Activated CD8-positive, alpha-beta memory T cell treated with anti-CD3 and anti-CD28 coated beads for 36 hours (primary cell): ENCODE measurements around the gene EXD2. TPM values are rescaled to one million over a fixed set of nuclear protein-coding genes. Genes with fewer than 3 reads are reported as not detected.

Source experiments
- CTCF ChIA-PET: fragments of 350-600 bp; sonication (Branson Sonifier 250); formaldehyde crosslinking; loops from one replicate; lab custom pipeline; 2021; ENCODE audit warnings: antibody characterized with exemption; lab: Charles Lee
- POLR2A ChIA-PET: fragments of 350-600 bp; sonication (Branson Sonifier 250); formaldehyde crosslinking; loops from one replicate; lab custom pipeline; 2021; ENCODE audit warnings: antibody characterized with exemption; lab: Charles Lee
- total RNA-seq, 2 experiments: library from RNA; stranded (reverse); gene quantifications; one replicate each; pipeline ENCODE4 v1.2.3, GENCODE V29; 2021

The EXD2 gene
- total RNA-seq, 2 experiments from 2014 or later, result 10.9 to 12.2 TPM

- ChIA-PET POLR2A (no interaction called here), CTCF (interaction anchor here (0.8 to 1.6 kb wide), 2 partner anchors 111 to 222 kb away, joined by 3 to 8 read pairs; no protein-coding TSS in a partner anchor)
These were observed 49.4 kb downstream of the EXD2 start for GRCh38 chr14:69240527-69241173.

GRCh38 chr14:69241577-69241976 lies 50.3 kb downstream of the EXD2 start:
- POLR2A ChIA-PET, result no interaction called here
- CTCF ChIA-PET, result interaction anchor here (0.9 to 1.6 kb wide), 5 partner anchors 18 to 334 kb away, joined by 3 to 5 read pairs (median 3); partner anchors contain the start of gene GALNT16

- ChIA-PET POLR2A (no interaction called here), CTCF (interaction anchor here (0.6 to 1.6 kb wide), 11 partner anchors 14 to 333 kb away, joined by 3 to 5 read pairs (median 3); partner anchors contain the start of gene GALNT16)
These were observed 51.3 kb downstream of the EXD2 start for GRCh38 chr14:69242311-69243224.

- ChIA-PET POLR2A (no interaction called here), CTCF (no interaction called here)
These were observed 53.6 kb downstream of the EXD2 start for GRCh38 chr14:69244946-69245345.

- POLR2A ChIA-PET, result no interaction called here
- CTCF ChIA-PET, result interaction anchor here (1.3 to 2.2 kb wide), 2 partner anchors 16 to 328 kb away, joined by 3 to 4 read pairs; partner anchors contain the start of gene CCDC177
These were observed 55.0 kb downstream of the EXD2 start for GRCh38 chr14:69246331-69246730.

GRCh38 chr14:69247676-69248440 lies 56.6 kb downstream of the EXD2 start:
- CTCF ChIA-PET, result interaction anchor here (2.2 kb wide), 1 partner anchor 15 kb away, joined by 4 read pairs; no protein-coding TSS in a partner anchor
- POLR2A ChIA-PET, result no interaction called here

- ChIA-PET POLR2A (no interaction called here), CTCF (no interaction called here)
These were observed 58.3 kb downstream of the EXD2 start for GRCh38 chr14:69249603-69250002.

GRCh38 chr14:69252851-69253250 lies 61.6 kb downstream of the EXD2 start:
- ChIA-PET POLR2A (no interaction called here), CTCF (no interaction called here)

GRCh38 chr14:69259168-69259526 lies 67.8 kb downstream of the EXD2 start:
- POLR2A ChIA-PET, result no interaction called here
- CTCF ChIA-PET, result interaction anchor here (1.1 kb wide), 1 partner anchor 17 kb away, joined by 4 read pairs; no protein-coding TSS in a partner anchor

- CTCF ChIA-PET, result interaction anchor here (1.1 kb wide), 1 partner anchor 18 kb away, joined by 4 read pairs; no protein-coding TSS in a partner anchor
- POLR2A ChIA-PET, result no interaction called here
These were observed 68.4 kb downstream of the EXD2 start, which contains the start of gene GALNT16 for GRCh38 chr14:69259527-69260189. Gene GALNT16 (plus strand): TSS chr14:69260158. CDS start chr14:69260291, 133 bp downstream.

- ChIA-PET CTCF (interaction anchor here (1.0 to 1.1 kb wide), 2 partner anchors 19 to 199 kb away, joined by 4 to 6 read pairs; no protein-coding TSS in a partner anchor), POLR2A (no interaction called here)
These were observed 69.0 kb downstream of the EXD2 start for GRCh38 chr14:69260190-69260860.

- CTCF ChIA-PET, result interaction anchor here (0.6 to 1.5 kb wide), 5 partner anchors 23 to 875 kb away, joined by 3 to 6 read pairs (median 3); partner anchors contain the start of gene CCDC177
- POLR2A ChIA-PET, result no interaction called here
These were observed 69.7 kb downstream of the EXD2 start for GRCh38 chr14:69260861-69261564.

GRCh38 chr14:69261761-69262331 lies 70.5 kb downstream of the EXD2 start:
- CTCF ChIA-PET, result interaction anchor here (0.6 to 1.5 kb wide), 5 partner anchors 15 to 313 kb away, joined by 3 to 6 read pairs (median 4); partner anchors contain the start of gene CCDC177
- POLR2A ChIA-PET, result no interaction called here

GRCh38 chr14:69262516-69262915 lies 71.2 kb downstream of the EXD2 start:
- POLR2A ChIA-PET, result no interaction called here
- CTCF ChIA-PET, result interaction anchor here (1.1 to 1.5 kb wide), 2 partner anchors 16 to 312 kb away, joined by 4 read pairs; partner anchors contain the start of gene CCDC177

GRCh38 chr14:69263364-69263763 lies 72.1 kb downstream of the EXD2 start:
- ChIA-PET POLR2A (no interaction called here), CTCF (no interaction called here)

GRCh38 chr14:69263771-69264170 lies 72.5 kb downstream of the EXD2 start:
- ChIA-PET CTCF (no interaction called here), POLR2A (no interaction called here)
